Cardiac fibroblast (primary cell): ENCODE results near the gene LUZP2.
A peak's percentile ranks its signal among the peaks of the same experiment; 100 is the strongest.

ENCODE experiments used
- DNase-seq, 2 donors: peaks; one replicate each; pipeline versions ENCODE4 v3.0.0 to v3.0.0-alpha.2; 2010; ENCODE audit warnings: low read depth in 2 of 2
- H3K4me3 ChIP-seq, 2 donors: replicated peaks in 1 of 2; 1 replicate in 1 of 2; 2 replicates in 1 of 2; pipeline ENCODE4 v1.5.1; 2011; ENCODE audit warnings: low read depth in 2 of 2, low read length in 2 of 2, mild to moderate bottlenecking in 2 of 2, moderate library complexity in 1 of 2
- CTCF ChIP-seq: IDR thresholded peaks from one replicate; pipeline ENCODE4 v1.5.1; 2011; ENCODE audit warnings: low read depth, mild to moderate bottlenecking, low read length, inconsistent platforms

The LUZP2 gene

GRCh38 chr11:24794064-24794463, 297.2 kb downstream of the LUZP2 start:
- no peak for DNase-seq
- no peak overlapping the region for H3K4me3 ChIP-seq
- TF ChIP-seq CTCF: no peak

GRCh38 chr11:24805671-24806070, 308.8 kb downstream of the LUZP2 start:
- no peak overlapping the region for H3K4me3 ChIP-seq
- TF ChIP-seq CTCF: no peak
- DNase-seq: no peak

- DNase-seq: no peak
- TF ChIP-seq CTCF: no peak
- no peak overlapping the region for H3K4me3 ChIP-seq
These were observed 311.3 kb downstream of the LUZP2 start for GRCh38 chr11:24808173-24808572.

GRCh38 chr11:24819006-24819405, 322.2 kb downstream of the LUZP2 start:
- no peak for DNase-seq
- H3K4me3 ChIP-seq: no peak overlapping the region
- TF ChIP-seq CTCF: no peak

- no peak overlapping the region for H3K4me3 ChIP-seq
- TF ChIP-seq CTCF: no peak
- DNase-seq: no peak
These were observed 323.1 kb downstream of the LUZP2 start for GRCh38 chr11:24819863-24820434.

GRCh38 chr11:24820541-24820940, 323.7 kb downstream of the LUZP2 start:
- peak in 1 of 2 donors; percentile 8 for DNase-seq
- no peak for TF ChIP-seq CTCF
- no peak overlapping the region for H3K4me3 ChIP-seq

GRCh38 chr11:24828938-24829605, 332.2 kb downstream of the LUZP2 start:
- DNase-seq: no peak
- no peak overlapping the region for H3K4me3 ChIP-seq
- no peak for TF ChIP-seq CTCF
